ENCODE measurements around the gene FNBP1L.

DNA sequence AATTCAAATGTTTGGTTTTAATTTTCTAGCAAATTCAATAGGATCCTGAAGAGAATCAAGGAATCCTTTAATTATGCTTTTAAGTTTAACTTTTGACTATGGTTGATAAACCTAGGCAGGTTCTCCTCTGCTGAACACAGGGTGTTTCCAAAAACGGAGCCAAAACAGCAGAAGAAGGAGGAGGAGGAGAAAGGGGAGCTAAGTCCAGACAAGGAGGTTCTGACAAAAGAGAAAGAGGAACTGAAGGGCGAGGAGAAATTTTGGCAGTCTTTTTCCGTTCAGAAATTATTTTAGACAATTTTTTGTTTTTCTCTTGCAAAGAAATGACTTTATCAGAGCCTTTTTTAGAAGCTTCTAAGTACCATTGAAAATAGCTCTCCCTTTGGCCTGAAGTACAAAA, 33.2 kb upstream of the FNBP1L start:
- TF ChIP-seq PCBP1 (IDR thresholded peaks at IDR 0.05; ENCODE audit: low read depth, low read length, poor library complexity, severe bottlenecking) = no peak
- no peak for TF ChIP-seq NFYB (IDR thresholded peaks at IDR 0.05; ENCODE audit: extremely low read depth, insufficient read length)
- no peak for TF ChIP-seq KDM1A (IDR thresholded peaks at IDR 0.05)
- TF ChIP-seq JUN (IDR thresholded peaks at IDR 0.05; ENCODE audit: borderline replicate concordance, low read depth, low read length) = no peak
- TF ChIP-seq JUN (CRISPR knock-in tag; IDR thresholded peaks at IDR 0.05; ENCODE audit: borderline replicate concordance) = no peak
